Measurements from ENCODE around the gene SPOCD1. TPM values are rescaled to one million over a fixed set of nuclear protein-coding genes. Genes with fewer than 3 reads are reported as not detected.

Gene SPOCD1
- total RNA-seq, 1 experiment from 2014 or later: 0.66 TPM

- ChIA-PET CTCF (no interaction called here), POLR2A (no interaction called here)
- Mint-ChIP-seq H3K4me1 (ENCODE audit: low read depth, unreplicated experiment) (peaks cover 8% of the 10 kb centered on the region), H3K36me3 (ENCODE audit: insufficient read depth, unreplicated experiment) (no peaks in the 10 kb centered on the region), H3K9me3 (ENCODE audit: unreplicated experiment) (no peaks in the 10 kb centered on the region), H3K4me3 (ENCODE audit: unreplicated experiment) (no peak overlapping the region), H3K27me3 (ENCODE audit: insufficient read depth, unreplicated experiment) (peaks cover 3% of the 10 kb centered on the region), H3K27ac (ENCODE audit: unreplicated experiment) (no peak overlapping the region)
- no peak for DNase-seq
- intact Hi-C loops (cut with micrococcal nuclease; ENCODE audit: unreplicated experiment): no loop called here
- BruUV-seq (replicated peaks): no TSS peak
- no peak for TF ChIP-seq CTCF (IDR thresholded peaks at IDR 0.05; ENCODE audit: insufficient read depth in 1 of 2, low read depth in 1 of 2, low read length in 1 of 2, severe bottlenecking in 1 of 2, unreplicated experiment in 1 of 2)
- no peaks in the 10 kb centered on the region for H3K36me3 ChIP-seq (ENCODE audit: control insufficient read depth, insufficient read depth, low read length)
- H3K4me1 ChIP-seq: peaks cover 5% of the 10 kb centered on the region; the same call in 1 of the 2 replicates
- H3K9me3 ChIP-seq: no peaks in the 10 kb centered on the region
- no peaks in the 10 kb centered on the region for H3K27me3 ChIP-seq (replicated peaks; ENCODE audit: control insufficient read depth, insufficient read depth, low read length)
- no peak overlapping the region for H3K4me3 ChIP-seq (ENCODE audit: low read depth, low read length)
Observed at GRCh38 chr1:31751822-31752241, 64.0 kb downstream of the SPOCD1 start.

- intact Hi-C loops (cut with micrococcal nuclease; ENCODE audit: unreplicated experiment): no loop called here
- Mint-ChIP-seq H3K9me3 (ENCODE audit: unreplicated experiment) (no peaks in the 10 kb centered on the region), H3K27me3 (ENCODE audit: insufficient read depth, unreplicated experiment) (peaks cover 3% of the 10 kb centered on the region), H3K4me1 (ENCODE audit: low read depth, unreplicated experiment) (peaks cover 14% of the 10 kb centered on the region), H3K36me3 (ENCODE audit: insufficient read depth, unreplicated experiment) (no peaks in the 10 kb centered on the region), H3K4me3 (ENCODE audit: unreplicated experiment) (no peak overlapping the region), H3K27ac (ENCODE audit: unreplicated experiment) (no peak overlapping the region)
- BruUV-seq (replicated peaks): no TSS peak
- Histone ChIP-seq H3K4me1 (peaks cover 5% of the 10 kb centered on the region; the same call in 1 of the 2 replicates), H3K36me3 (ENCODE audit: control insufficient read depth, insufficient read depth, low read length) (no peaks in the 10 kb centered on the region), H3K27me3 (replicated peaks; ENCODE audit: control insufficient read depth, insufficient read depth, low read length) (no peaks in the 10 kb centered on the region), H3K4me3 (ENCODE audit: low read depth, low read length) (no peak overlapping the region), H3K9me3 (no peaks in the 10 kb centered on the region)
- ChIA-PET CTCF (no interaction called here), POLR2A (no interaction called here)
- DNase-seq: no peak
- no peak for TF ChIP-seq CTCF (IDR thresholded peaks at IDR 0.05; ENCODE audit: insufficient read depth in 1 of 2, low read depth in 1 of 2, low read length in 1 of 2, severe bottlenecking in 1 of 2, unreplicated experiment in 1 of 2)
Observed at GRCh38 chr1:31750858-31751510, 64.8 kb downstream of the SPOCD1 start.

GRCh38 chr1:31749785-31750735 is 65.8 kb downstream of the SPOCD1 start:
- intact Hi-C loops (cut with micrococcal nuclease; ENCODE audit: unreplicated experiment): no loop called here
- no peaks in the 10 kb centered on the region for H3K9me3 Mint-ChIP-seq (ENCODE audit: unreplicated experiment)
- no peak overlapping the region for H3K27ac Mint-ChIP-seq (ENCODE audit: unreplicated experiment)
- Histone ChIP-seq H3K27me3 (replicated peaks; ENCODE audit: control insufficient read depth, insufficient read depth, low read length) (no peaks in the 10 kb centered on the region), H3K36me3 (ENCODE audit: control insufficient read depth, insufficient read depth, low read length) (no peaks in the 10 kb centered on the region), H3K9me3 (no peaks in the 10 kb centered on the region), H3K4me3 (ENCODE audit: low read depth, low read length) (no peak overlapping the region), H3K4me1 (peaks cover 5% of the 10 kb centered on the region)
- no peak for DNase-seq
- no peaks in the 10 kb centered on the region for H3K36me3 Mint-ChIP-seq (ENCODE audit: insufficient read depth, unreplicated experiment)
- peaks cover 3% of the 10 kb centered on the region for H3K27me3 Mint-ChIP-seq (ENCODE audit: insufficient read depth, unreplicated experiment)
- no peak for TF ChIP-seq CTCF (IDR thresholded peaks at IDR 0.05; ENCODE audit: insufficient read depth in 1 of 2, low read depth in 1 of 2, low read length in 1 of 2, severe bottlenecking in 1 of 2, unreplicated experiment in 1 of 2)
- H3K4me3 Mint-ChIP-seq (ENCODE audit: unreplicated experiment): no peak overlapping the region
- BruUV-seq (replicated peaks): no TSS peak
- peaks cover 14% of the 10 kb centered on the region for H3K4me1 Mint-ChIP-seq (ENCODE audit: low read depth, unreplicated experiment)
- ChIA-PET POLR2A (no interaction called here), CTCF (no interaction called here)
